A549 (cell line): ENCODE results near the gene HLA-DQA1. TPM values are rescaled to one million over a fixed set of nuclear protein-coding genes. Genes with fewer than 3 reads are reported as not detected.

Experiments used
- ATAC-seq, 2 experiments: fragments of 200-7000 bp in 1 of 2; fragments of >200 bp in 1 of 2; cut with Nextera tagmentation in 1 of 2; cut with Tn5 transposase in 1 of 2; 3 replicates each; pipeline versions ENCODE4 v1.8.0 to v1.9.1; 2018 to 2020; ENCODE audit warnings: mild to moderate bottlenecking in 1 of 2, moderate library complexity in 1 of 2
- CTCF ChIA-PET: fragments of 300-600 bp; sonication (Branson Sonifier 250); formaldehyde crosslinking; extraction: SDS; loops from one replicate; lab custom pipeline; 2021; ENCODE audit warnings: antibody characterized with exemption, inconsistent platforms; lab: Yijun Ruan, JAX
- POLR2A ChIA-PET: fragments of 350-600 bp; formaldehyde crosslinking; extraction: SDS; loops from one replicate; lab custom pipeline; 2021; ENCODE audit warnings: antibody characterized with exemption, inconsistent platforms; lab: Yijun Ruan, JAX
- DNase-seq, 2 experiments: peaks; one replicate each; pipeline versions ENCODE4 v3.0.0 to v3.0.0-alpha.2; 2011 to 2016; ENCODE audit warnings: low read depth in 1 of 2, low spot score in 1 of 2
- FAIRE-seq: peaks from 2 replicates; lab custom pipeline; 2011; peaks lifted over from hg19 to GRCh38; lab: Jason Lieb, UNC
- H3K27ac ChIP-seq, 2 experiments: fragments of >200 bp; sonication (Bioruptor Twin); formaldehyde crosslinking; 3 replicates each; pipeline ENCODE4 v1.5.1; 2016 to 2017
- H3K4me1 ChIP-seq: fragments of >200 bp; sonication (Bioruptor Twin); formaldehyde crosslinking; 3 replicates; pipeline ENCODE4 v1.6.1; 2016
- H3K4me2 ChIP-seq: fragments of >200 bp; sonication (Bioruptor Twin); formaldehyde crosslinking; 3 replicates; pipeline ENCODE4 v1.6.1; 2016
- H3K4me3 ChIP-seq: fragments of >200 bp; sonication (Bioruptor Twin); formaldehyde crosslinking; 3 replicates; pipeline ENCODE4 v1.5.1; 2016
- H3K9me3 ChIP-seq: fragments of >200 bp; sonication (Bioruptor Twin); formaldehyde crosslinking; 3 replicates; pipeline ENCODE4 v1.6.1; 2016
- ATOH8 ChIP-seq: fragments of 250-450 bp; sonication (Bioruptor Pico); IDR thresholded peaks from 2 replicates; pipeline ENCODE4 v1.5.0; 2020; ENCODE audit warnings: low read depth, mild to moderate bottlenecking, moderate library complexity
- BCL3 ChIP-seq: fragments of >200 bp; sonication (Bioruptor Twin); formaldehyde crosslinking; IDR thresholded peaks from 3 replicates; pipeline ENCODE4 v1.6.1; 2016
- BHLHE40 ChIP-seq: IDR thresholded peaks from 2 replicates; pipeline ENCODE4 v1.6.1; 2012; ENCODE audit warnings: low read depth, low read length, inconsistent platforms
- CBX2 ChIP-seq: fragments of 200-600 bp; sonication (generic); IDR thresholded peaks from 2 replicates; pipeline ENCODE4 v1.6.1; 2016; ENCODE audit warnings: low read depth, mild to moderate bottlenecking, borderline replicate concordance
- CBX8 ChIP-seq: fragments of 200-600 bp; sonication (generic); IDR thresholded peaks from 2 replicates; pipeline ENCODE4 v1.6.1; 2016
- CHD2 ChIP-seq: fragments of 150-350 bp; IDR thresholded peaks from 2 replicates; pipeline ENCODE4 v1.6.1; 2014; ENCODE audit warnings: low read length; ENCODE audit not compliant: partially characterized antibody
- E2F6 ChIP-seq: IDR thresholded peaks from 2 replicates; pipeline ENCODE4 v1.6.1; 2012; ENCODE audit warnings: low read depth, borderline replicate concordance
- EHF ChIP-seq: fragments of 250-450 bp; sonication (Bioruptor Pico); IDR thresholded peaks from 2 replicates; pipeline ENCODE4 v1.5.0; 2020; ENCODE audit warnings: mild to moderate bottlenecking
- EHMT2 ChIP-seq: fragments of 200-600 bp; sonication (generic); IDR thresholded peaks from 2 replicates; pipeline ENCODE4 v1.6.1; 2016; ENCODE audit warnings: antibody characterized with exemption, low read depth, mild to moderate bottlenecking, moderate library complexity
- ELK1 ChIP-seq: fragments of 150-350 bp; IDR thresholded peaks from 2 replicates; pipeline ENCODE4 v1.6.1; 2014; ENCODE audit warnings: low read depth, mild to moderate bottlenecking, low read length
- EP300 ChIP-seq, 2 experiments: fragments of >200 bp; sonication (Bioruptor Twin); formaldehyde crosslinking; IDR thresholded peaks; 2 replicates in 1 of 2; 3 replicates in 1 of 2; pipeline ENCODE4 v1.6.1; 2016 to 2017
- FOSL2 ChIP-seq, 2 experiments: fragments of 450-650 bp in 1 of 2; fragments of >200 bp in 1 of 2; sonication (Bioruptor Twin) in 1 of 2; formaldehyde crosslinking; IDR thresholded peaks; 2 replicates each; pipeline versions ENCODE4 v1.5.0 to v1.6.1; 2016 to 2020; ENCODE audit warnings: mild to moderate bottlenecking in 1 of 2, moderate library complexity in 1 of 2
- FOXS1 ChIP-seq: fragments of 250-450 bp; sonication (Bioruptor Pico); IDR thresholded peaks from 2 replicates; pipeline ENCODE4 v1.5.0; 2020; ENCODE audit warnings: mild to moderate bottlenecking, moderate library complexity
- GATA3 ChIP-seq: IDR thresholded peaks from 2 replicates; pipeline ENCODE4 v1.6.1; 2012; ENCODE audit warnings: borderline replicate concordance
- HDAC2 ChIP-seq: fragments of 200-600 bp; sonication (generic); IDR thresholded peaks from 2 replicates; pipeline ENCODE4 v1.6.1; 2016
- HES2 ChIP-seq: fragments of >200 bp; sonication (Bioruptor Twin); formaldehyde crosslinking; IDR thresholded peaks from 2 replicates; pipeline ENCODE4 v1.6.1; 2016
- HMGXB4 ChIP-seq: fragments of 250-450 bp; sonication (Bioruptor Pico); IDR thresholded peaks from 2 replicates; pipeline ENCODE4 v1.5.0; 2021; ENCODE audit warnings: mild to moderate bottlenecking, moderate library complexity, borderline replicate concordance
- HOXB5 ChIP-seq: fragments of 250-450 bp; sonication (Bioruptor Pico); IDR thresholded peaks from 2 replicates; pipeline ENCODE4 v1.5.0; 2020; ENCODE audit warnings: mild to moderate bottlenecking, moderate library complexity
- KDM5A ChIP-seq: fragments of 200-600 bp; sonication (generic); IDR thresholded peaks from 2 replicates; pipeline ENCODE4 v1.6.1; 2016; ENCODE audit warnings: antibody characterized with exemption, mild to moderate bottlenecking
- MAZ ChIP-seq: fragments of 150-350 bp; IDR thresholded peaks from 2 replicates; pipeline ENCODE4 v1.6.1; 2014; ENCODE audit warnings: antibody characterized with exemption, low read depth, low read length, borderline replicate concordance
- NFE2L2 ChIP-seq: fragments of 150-350 bp; conservative IDR thresholded peaks from 2 replicates; pipeline ENCODE4 v1.6.1; 2014; ENCODE audit warnings: low read length
- NPAS2 ChIP-seq: fragments of 250-450 bp; sonication (Bioruptor Pico); IDR thresholded peaks from 2 replicates; pipeline ENCODE4 v1.8.0; 2022; ENCODE audit warnings: mild to moderate bottlenecking, moderate library complexity, borderline replicate concordance
- POLR2A ChIP-seq: IDR thresholded peaks from 2 replicates; pipeline ENCODE4 v1.6.1; 2012; ENCODE audit warnings: mild to moderate bottlenecking, low read length
- RAD21 ChIP-seq, 2 experiments: fragments of >200 bp in 1 of 2; sonication (Bioruptor Twin) in 1 of 2; formaldehyde crosslinking in 1 of 2; IDR thresholded peaks in 1 of 2; conservative IDR thresholded peaks in 1 of 2; 2 replicates in 1 of 2; 3 replicates in 1 of 2; pipeline ENCODE4 v1.6.1; 2012 to 2018; ENCODE audit warnings: inconsistent platforms in 1 of 2
- ZFP36 ChIP-seq: fragments of 450-650 bp; IDR thresholded peaks from 2 replicates; pipeline ENCODE4 v1.6.1; 2014; ENCODE audit warnings: borderline replicate concordance; ENCODE audit not compliant: partially characterized antibody
- WGBS: methylation state at CpG from one replicate; pipeline ENCODE4 v1.1.6; 2017; ENCODE audit errors: missing lambda C conversion rate; 5-methylcytosine and 5-hydroxymethylcytosine counted together
- polyA plus RNA-seq, 4 experiments: library from polyadenylated mRNA; depleted of rRNA in 3 of 4; stranded (reverse); fragments of >200 nt; fragmentation: RNase III in 1 of 4; extraction: RNeasy Plus Mini Kit Qiagen cat#74134 plus additional on column Dnase treatment in 1 of 4; gene quantifications; 2 replicates in 3 of 4; 3 replicates in 1 of 4; pipeline ENCODE4 v1.2.3, GENCODE V29; 2011 to 2017

Gene HLA-DQA1
- polyA plus RNA-seq, 2 of the 4 experiments (the other 2 are of a cell fraction), result not detected

- ChIA-PET CTCF (no interaction called here), POLR2A (no interaction called here)
- no peak for DNase-seq
- H3K9me3 ChIP-seq, result no peaks in the 10 kb centered on the region
- no peak for ATAC-seq
- WGBS, result 0% methylated on average over 2 of the region's 4 CpGs
- H3K4me1 ChIP-seq, result no peaks in the 10 kb centered on the region
- H3K27ac ChIP-seq, result no peak overlapping the region
- no peak overlapping the region for H3K4me3 ChIP-seq
- H3K4me2 ChIP-seq, result no peak overlapping the region
- TF ChIP-seq ZFP36 (no peak), CHD2 (no peak), BHLHE40 (no peak)
- FAIRE-seq, result no peak
Observed at GRCh38 chr6:32607263-32607987, 29.8 kb upstream of the HLA-DQA1 start.

- POLR2A ChIA-PET, result no interaction called here
- no peak for TF ChIP-seq E2F6
- TF ChIP-seq ELK1, result no peak
- no peak for TF ChIP-seq EHF
- TF ChIP-seq CHD2, result no peak
- TF ChIP-seq HOXB5 (CRISPR knock-in tag), result no peak
- TF ChIP-seq NPAS2, result no peak
- no peak for TF ChIP-seq FOSL2 (IDR thresholded peaks at IDR 0.05)
- TF ChIP-seq FOSL2 (CRISPR knock-in tag; IDR thresholded peaks at IDR 0.05), result no peak
- TF ChIP-seq CBX2, result no peak
- no peak for TF ChIP-seq HDAC2
- no peak for TF ChIP-seq MAZ
- TF ChIP-seq HES2, result no peak
- TF ChIP-seq, all 56 proteins: peak for 0
- WGBS, result 0% methylated on average over 2 of the region's 2 CpGs
Observed at GRCh38 chr6:32607988-32608298, 29.3 kb upstream of the HLA-DQA1 start.

GRCh38 chr6:32608362-32608761 is 28.8 kb upstream of the HLA-DQA1 start:
- FAIRE-seq, result no peak
- ChIA-PET CTCF (no interaction called here), POLR2A (no interaction called here)
- no peak for TF ChIP-seq ELK1
- no peak for TF ChIP-seq POLR2A
- no peak for TF ChIP-seq GATA3
- TF ChIP-seq NFE2L2, result no peak
- TF ChIP-seq HOXB5 (CRISPR knock-in tag), result no peak
- no peak for TF ChIP-seq HMGXB4 (CRISPR knock-in tag)
- TF ChIP-seq BHLHE40, result no peak
- no peak for TF ChIP-seq CBX2
- TF ChIP-seq RAD21 (conservative IDR thresholded peaks at IDR 0.05 in 1 of 2, IDR thresholded peaks at IDR 0.05 in 1 of 2), result no peak
- TF ChIP-seq BCL3, result no peak
- no peak for TF ChIP-seq CBX8
- TF ChIP-seq KDM5A, result no peak
- no peak for TF ChIP-seq EP300 (IDR thresholded peaks at IDR 0.05)
- TF ChIP-seq FOSL2 (IDR thresholded peaks at IDR 0.05), result no peak
- TF ChIP-seq FOSL2 (CRISPR knock-in tag; IDR thresholded peaks at IDR 0.05), result no peak
- no peak for TF ChIP-seq EHMT2
- no peak for TF ChIP-seq ATOH8 (CRISPR knock-in tag)
- TF ChIP-seq FOXS1 (CRISPR knock-in tag), result no peak
- no peak for DNase-seq
- Histone ChIP-seq H3K9me3 (no peaks in the 10 kb centered on the region), H3K4me3 (no peak overlapping the region), H3K27ac (no peak overlapping the region), H3K4me2 (no peak overlapping the region), H3K4me1 (no peaks in the 10 kb centered on the region)
- ATAC-seq, result no peak
- WGBS, result 6% methylated on average over 2 of the region's 3 CpGs

More at GRCh38 chr6:32607988-32608298, 29.3 kb upstream of the HLA-DQA1 start:
- Histone ChIP-seq H3K9me3 (no peaks in the 10 kb centered on the region), H3K4me3 (no peak overlapping the region), H3K4me2 (no peak overlapping the region), H3K27ac (no peak overlapping the region), H3K4me1 (no peaks in the 10 kb centered on the region)
- CTCF ChIA-PET, result no interaction called here
- ATAC-seq (no peak), FAIRE-seq (no peak), DNase-seq (no peak)
